ENCODE data around the gene SEMA4D.

Gene SEMA4D

DNA sequence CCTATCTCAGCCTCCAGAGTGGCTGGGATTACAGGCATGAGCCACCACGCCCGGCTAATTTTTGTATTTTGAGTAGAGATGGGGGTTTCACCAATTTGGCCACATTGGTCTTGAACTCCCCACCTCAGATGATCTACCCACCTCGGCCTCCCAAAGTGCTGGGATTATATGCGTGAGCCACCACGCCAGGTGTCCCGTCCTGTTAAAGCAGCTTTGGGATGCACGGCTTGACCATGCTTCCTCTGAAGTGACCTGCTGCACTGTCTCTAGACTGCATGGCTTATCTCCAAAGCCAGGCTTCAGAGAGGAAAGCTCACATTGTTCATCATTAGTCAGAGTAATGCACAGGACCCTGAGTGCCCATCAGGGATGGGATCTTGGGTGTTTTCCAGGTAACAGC is 45.4 kb downstream of the SEMA4D start:
- peaks cover 58% of the 10 kb centered on the region for H3K36me3 ChIP-seq
- H3K9me3 ChIP-seq: no peaks in the 10 kb centered on the region
- peaks cover 21 to 41% of the 10 kb centered on the region in 2 experiments for H3K4me1 ChIP-seq (ENCODE audit: control insufficient read depth in 1 of 2, insufficient read depth in 1 of 2, low read depth in 1 of 2, low read length in 1 of 2)
- no peak for TF ChIP-seq CTCF (IDR thresholded peaks at IDR 0.05)
- H3K27me3 ChIP-seq: no peaks in the 10 kb centered on the region
- no peak overlapping the region for H3K4me3 ChIP-seq (ENCODE audit: low read depth in 1 of 2, low read length in 1 of 2)
- no peak overlapping the region for H3K27ac ChIP-seq

- H3K27ac ChIP-seq: peak overlapping the region; percentile 25
- no peak overlapping the region for H3K4me3 ChIP-seq (ENCODE audit: low read depth in 1 of 2, low read length in 1 of 2)
- H3K9me3 ChIP-seq: no peaks in the 10 kb centered on the region
- H3K4me1 ChIP-seq (ENCODE audit: control insufficient read depth in 1 of 2, insufficient read depth in 1 of 2, low read depth in 1 of 2, low read length in 1 of 2): peaks cover 8 to 18% of the 10 kb centered on the region in 2 experiments
- peaks cover 64% of the 10 kb centered on the region for H3K36me3 ChIP-seq
- no peaks in the 10 kb centered on the region for H3K27me3 ChIP-seq
- no peak for TF ChIP-seq CTCF (IDR thresholded peaks at IDR 0.05)
These were observed 47.7 kb downstream of the SEMA4D start for GRCh38 chr9:89450213-89450612.

GRCh38 chr9:89449261-89449671 is 48.6 kb downstream of the SEMA4D start:
- H3K9me3 ChIP-seq: no peaks in the 10 kb centered on the region
- H3K27ac ChIP-seq: peak overlapping the region; percentile 42
- no peak for TF ChIP-seq CTCF (IDR thresholded peaks at IDR 0.05)
- no peaks in the 10 kb centered on the region for H3K27me3 ChIP-seq
- peaks cover 4 to 11% of the 10 kb centered on the region in 2 experiments for H3K4me1 ChIP-seq (ENCODE audit: control insufficient read depth in 1 of 2, insufficient read depth in 1 of 2, low read depth in 1 of 2, low read length in 1 of 2)
- no peak overlapping the region for H3K4me3 ChIP-seq (ENCODE audit: low read depth in 1 of 2, low read length in 1 of 2)
- peaks cover 62% of the 10 kb centered on the region for H3K36me3 ChIP-seq

- Histone ChIP-seq H3K4me3 (ENCODE audit: low read depth in 1 of 2, low read length in 1 of 2) (no peak overlapping the region), H3K36me3 (peaks cover 62% of the 10 kb centered on the region), H3K4me1 (ENCODE audit: control insufficient read depth in 1 of 2, insufficient read depth in 1 of 2, low read depth in 1 of 2, low read length in 1 of 2) (peaks cover 4 to 13% of the 10 kb centered on the region in 2 experiments), H3K9me3 (no peaks in the 10 kb centered on the region), H3K27me3 (no peaks in the 10 kb centered on the region), H3K27ac (peak overlapping the region; percentile 42)
- no peak for TF ChIP-seq CTCF (IDR thresholded peaks at IDR 0.05)
These were observed 49.1 kb downstream of the SEMA4D start for GRCh38 chr9:89448821-89449220.

DNA sequence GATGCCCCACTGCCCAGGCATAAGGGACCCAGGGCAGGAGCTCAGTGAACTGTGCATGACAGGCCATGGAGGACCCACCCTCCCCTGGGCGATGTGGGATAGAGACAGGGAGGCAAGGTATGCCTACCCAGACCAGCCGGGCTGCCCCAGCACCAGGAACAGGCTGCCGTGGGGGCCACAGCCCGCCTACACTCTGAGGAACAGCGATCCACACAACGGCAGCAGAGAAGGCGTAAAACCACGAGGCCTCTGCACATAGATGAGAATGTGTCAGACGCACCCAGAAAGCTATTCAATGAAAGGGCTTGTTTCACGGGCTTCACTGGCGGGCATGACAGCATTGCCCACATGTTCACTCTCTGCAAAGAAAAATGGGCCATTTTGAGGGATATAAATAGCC is 49.5 kb downstream of the SEMA4D start:
- H3K9me3 ChIP-seq: no peaks in the 10 kb centered on the region
- peaks cover 62% of the 10 kb centered on the region for H3K36me3 ChIP-seq
- no peak overlapping the region for H3K4me3 ChIP-seq (ENCODE audit: low read depth in 1 of 2, low read length in 1 of 2)
- peaks cover 4 to 17% of the 10 kb centered on the region in 2 experiments for H3K4me1 ChIP-seq (ENCODE audit: control insufficient read depth in 1 of 2, insufficient read depth in 1 of 2, low read depth in 1 of 2, low read length in 1 of 2)
- no peak overlapping the region for H3K27ac ChIP-seq
- no peak for TF ChIP-seq CTCF (IDR thresholded peaks at IDR 0.05)
- no peaks in the 10 kb centered on the region for H3K27me3 ChIP-seq

DNA sequence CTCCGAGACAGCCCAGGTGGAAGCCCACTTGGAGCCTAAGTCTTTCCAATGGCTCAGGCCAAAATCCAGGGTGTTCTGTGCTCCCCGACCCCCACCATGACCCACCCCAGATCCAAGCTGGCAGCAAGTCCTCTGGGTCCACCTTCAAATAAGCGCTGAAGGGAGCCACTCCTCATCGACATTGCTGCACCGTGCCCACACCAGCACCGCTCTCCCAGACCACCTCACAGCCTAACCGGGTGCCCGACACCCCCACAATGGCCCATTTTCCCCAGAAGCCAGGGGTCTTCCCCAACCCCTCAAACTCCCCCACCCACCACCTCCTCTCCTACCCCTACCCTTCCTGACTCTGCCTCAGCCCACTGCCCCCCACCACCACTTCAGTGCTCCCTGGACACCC is 50.5 kb downstream of the SEMA4D start:
- Histone ChIP-seq H3K36me3 (peaks cover 62% of the 10 kb centered on the region), H3K27ac (no peak overlapping the region), H3K27me3 (no peaks in the 10 kb centered on the region), H3K4me3 (ENCODE audit: low read depth in 1 of 2, low read length in 1 of 2) (no peak overlapping the region), H3K4me1 (ENCODE audit: control insufficient read depth in 1 of 2, insufficient read depth in 1 of 2, low read depth in 1 of 2, low read length in 1 of 2) (peaks cover 10 to 27% of the 10 kb centered on the region in 2 experiments), H3K9me3 (no peaks in the 10 kb centered on the region)
- no peak for TF ChIP-seq CTCF (IDR thresholded peaks at IDR 0.05)

Measured in neutrophil (primary cell).